ENCODE results near the gene INO80E. TPM values are rescaled to one million over a fixed set of nuclear protein-coding genes. Genes with fewer than 3 reads are reported as not detected.
"Not testable (repeated sequence)": the region's sequence is repeated elsewhere in the genome, so short reads cannot be mapped to it uniquely, and the experiment has no call there.

INO80E gene
- total RNA-seq, 1 donor from 2014 or later, result 31.3 TPM

DNA sequence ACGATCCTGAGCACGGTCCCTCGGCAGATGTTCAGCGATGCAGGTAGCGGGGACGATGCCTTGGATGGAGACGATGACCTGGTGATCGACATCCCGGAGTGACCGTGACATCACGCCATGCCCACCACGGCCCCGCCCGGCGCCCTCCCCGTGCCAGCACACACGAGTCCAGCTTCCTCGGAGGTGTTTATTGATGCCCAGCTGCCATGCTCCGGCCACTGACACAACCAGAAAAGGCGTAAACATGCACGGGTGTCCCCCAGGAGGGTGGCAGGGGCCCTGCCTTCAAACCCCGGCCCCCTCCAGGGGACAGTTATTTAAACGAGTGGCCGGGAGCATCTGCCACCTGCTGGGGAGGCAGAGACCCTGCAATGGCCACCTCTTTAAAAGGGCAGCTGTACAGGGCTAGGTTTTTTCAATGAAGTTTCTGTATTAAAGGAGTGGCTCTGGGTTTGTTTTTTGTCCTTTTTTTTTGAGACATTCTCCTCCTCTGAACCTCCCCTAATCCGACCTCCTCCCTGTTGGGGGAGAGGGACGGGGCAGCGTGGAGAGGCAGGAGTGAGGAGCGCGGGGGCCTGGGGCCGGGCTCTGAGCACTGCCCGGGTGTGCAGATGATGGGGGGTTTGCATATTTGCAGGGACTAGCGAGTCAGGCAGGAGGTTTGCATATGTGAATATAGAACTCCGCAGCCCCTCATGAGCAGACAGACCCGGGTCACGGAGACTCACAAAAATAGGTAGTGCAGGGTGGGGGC, 9.5 kb downstream of the INO80E start:
- intact Hi-C loops (cut with micrococcal nuclease), result no loop called here
- ATAC-seq, result peak; percentile 64
- peak; percentile 39 for DNase-seq

DNA sequence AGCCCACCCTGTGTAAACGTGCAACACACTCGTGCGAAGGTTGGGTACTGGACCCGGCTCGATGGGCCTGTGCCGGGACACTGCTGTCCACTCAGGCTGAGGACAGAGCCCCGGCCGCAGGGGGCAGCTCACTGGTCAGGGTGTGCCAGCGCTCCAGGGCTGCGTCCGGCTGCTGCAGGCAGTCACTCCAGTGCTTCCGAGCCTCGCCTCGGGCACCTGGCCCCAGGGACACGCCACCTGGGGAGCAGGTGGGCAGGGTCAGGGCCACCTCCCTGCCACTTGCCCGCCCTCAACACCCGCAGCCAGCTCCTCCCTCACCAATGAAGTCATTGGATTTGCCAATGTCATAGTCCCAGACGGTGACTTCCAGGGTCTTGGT, 10.0 kb downstream of the INO80E start:
- intact Hi-C loops (cut with micrococcal nuclease), result no loop called here
- ATAC-seq, result no peak

DNA sequence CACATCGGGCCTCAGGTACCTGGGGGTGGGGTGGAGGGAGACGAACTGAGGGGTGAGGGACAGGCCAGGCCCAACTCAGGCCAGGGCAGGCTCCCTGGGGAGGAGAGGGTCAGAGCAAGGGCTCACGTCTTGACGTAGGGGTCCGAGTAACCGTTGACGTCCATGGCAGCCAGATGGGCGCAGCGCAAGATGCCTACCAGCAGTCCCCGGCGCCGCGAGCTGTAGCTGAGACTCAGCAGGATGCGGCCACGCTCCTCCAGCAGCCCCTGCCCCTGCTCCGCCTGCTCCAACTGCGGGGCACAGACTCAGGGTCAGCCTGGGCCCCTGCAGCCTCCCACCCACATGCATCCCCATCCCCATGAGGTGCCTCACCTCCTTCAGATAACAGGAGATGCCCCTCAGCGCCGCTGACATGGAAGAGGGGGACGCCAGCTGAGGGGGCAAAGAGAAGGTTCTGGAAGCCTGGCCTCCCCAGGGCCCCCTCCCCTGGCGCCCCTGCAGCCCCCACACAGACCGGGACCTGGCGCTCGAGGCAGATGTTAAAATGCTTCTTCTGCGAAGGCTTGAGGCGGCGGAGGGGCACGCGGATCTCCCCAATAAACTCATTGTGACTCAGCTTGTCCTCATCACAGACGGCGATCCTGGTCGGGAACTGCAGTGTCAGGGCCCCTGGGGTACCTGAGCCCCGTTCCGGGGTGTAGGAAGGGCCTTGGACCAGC, 10.8 kb downstream of the INO80E start:
- ATAC-seq (no peak), DNase-seq (no peak)
- intact Hi-C loops (cut with micrococcal nuclease), result no loop called here

More for the DNA sequence above, 10.0 kb downstream of the INO80E start:
- DNase-seq, result no peak

DNA sequence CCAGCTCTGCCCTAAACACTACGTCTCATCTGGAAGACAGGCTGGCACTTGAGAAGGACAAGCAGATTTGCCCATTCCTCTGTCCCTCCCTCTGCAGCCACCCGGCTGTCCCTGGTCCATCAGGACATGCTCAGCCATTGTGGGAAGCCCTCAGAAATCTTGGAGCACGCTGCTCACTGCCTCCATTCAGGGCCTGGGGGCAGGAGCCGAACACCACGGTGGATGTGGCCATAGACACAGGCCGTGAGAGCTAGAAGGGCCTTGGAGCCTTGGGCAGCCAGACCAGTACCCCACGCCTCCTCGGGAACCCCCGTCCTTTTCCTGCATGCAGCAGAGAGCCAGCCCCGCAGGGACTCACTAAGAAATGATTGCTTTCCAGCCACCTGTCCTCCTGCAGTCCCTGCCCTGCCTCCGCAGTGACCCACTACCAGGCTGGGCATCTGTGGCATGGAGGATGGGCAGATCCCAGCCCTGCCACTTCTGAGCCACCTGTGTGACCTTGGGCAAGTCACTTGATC, 11.4 kb downstream of the INO80E start:
- peak; percentile 13 for DNase-seq
- no peak for ATAC-seq
- intact Hi-C loops (cut with micrococcal nuclease), result no loop called here

DNA sequence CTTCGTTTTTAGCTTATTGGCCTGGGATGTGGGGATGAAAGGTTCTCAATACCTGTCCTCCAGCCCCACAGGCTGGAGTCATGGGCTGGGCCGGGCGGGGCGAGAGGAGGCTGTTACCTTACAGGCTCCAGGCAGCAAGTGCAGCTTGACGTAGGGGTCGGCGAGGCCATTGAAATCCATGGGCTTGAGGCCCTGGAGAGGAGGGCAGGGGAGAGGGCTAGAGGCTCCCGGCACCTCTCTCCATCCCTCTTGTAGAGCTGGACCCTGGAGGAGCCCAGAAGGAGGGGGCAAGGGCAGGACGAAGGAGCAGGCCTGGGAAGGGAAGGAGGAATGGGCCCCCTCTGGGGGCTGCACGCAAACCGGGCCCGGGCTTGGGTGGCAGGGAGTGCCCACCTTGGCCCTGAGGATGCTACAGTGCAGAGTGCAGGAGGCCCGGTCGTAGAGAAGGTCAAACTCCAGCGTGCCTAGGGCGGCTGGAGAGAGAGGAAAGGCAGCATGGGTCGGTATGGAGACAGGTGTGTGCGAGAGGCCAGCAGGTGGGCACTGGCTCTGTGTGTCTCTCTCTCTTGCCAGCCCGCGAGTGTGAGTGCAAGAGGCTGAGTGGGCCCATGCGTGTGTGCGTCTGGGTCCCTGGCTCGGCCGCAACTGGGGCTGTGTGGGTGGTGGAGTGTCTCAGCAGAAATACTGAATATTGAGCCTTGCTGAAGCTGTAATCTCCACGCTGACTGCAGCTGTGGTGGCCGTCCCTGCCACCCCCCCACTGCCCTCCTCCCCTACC, 13.2 kb downstream of the INO80E start:
- intact Hi-C loops (cut with micrococcal nuclease), result no loop called here
- no peak for ATAC-seq
- DNase-seq, result no peak

DNA sequence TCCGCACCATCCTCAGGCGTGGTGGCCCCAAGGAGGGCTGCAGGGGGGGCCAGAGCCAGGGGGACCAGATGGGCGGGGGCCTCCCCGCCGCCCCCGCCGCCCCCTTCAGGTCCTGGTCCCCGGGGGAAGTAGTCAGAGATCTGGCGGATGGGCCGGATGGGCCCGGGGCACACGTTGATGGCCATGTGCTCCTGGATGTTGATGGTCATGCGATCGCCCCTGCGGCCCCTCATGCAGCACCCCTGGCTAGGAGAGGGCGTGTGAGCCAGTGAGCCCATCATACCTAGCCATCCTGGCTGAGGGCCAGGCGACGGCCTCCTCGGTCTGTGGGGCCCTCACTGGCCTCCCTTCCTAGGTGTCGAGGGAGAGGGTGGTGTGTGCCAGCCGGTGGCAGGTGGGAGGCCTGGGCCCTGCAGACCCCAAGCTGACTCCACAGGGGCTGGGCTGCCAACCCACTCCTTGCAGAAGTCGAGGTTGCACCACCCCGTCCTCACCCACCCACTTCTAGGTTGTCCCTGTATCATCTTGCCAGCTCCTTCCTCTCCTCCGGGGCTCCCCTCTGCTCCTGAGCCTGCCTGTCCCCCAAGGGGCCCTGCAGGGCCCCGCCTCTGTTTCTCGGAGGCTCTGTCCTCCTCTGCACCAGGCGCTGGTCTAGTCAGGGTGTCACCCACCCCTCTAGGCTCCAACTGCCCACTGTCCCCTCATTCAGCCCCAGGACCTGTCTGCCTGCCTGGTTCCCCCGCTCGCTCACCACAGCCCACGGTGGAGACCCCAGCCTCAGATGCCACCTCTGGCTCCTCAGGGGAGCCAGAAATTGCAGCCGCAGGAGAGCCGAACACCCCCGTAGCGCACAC, 14.2 kb downstream of the INO80E start:
- intact Hi-C loops (cut with micrococcal nuclease), result no loop called here
- DNase-seq, result no peak

DNA sequence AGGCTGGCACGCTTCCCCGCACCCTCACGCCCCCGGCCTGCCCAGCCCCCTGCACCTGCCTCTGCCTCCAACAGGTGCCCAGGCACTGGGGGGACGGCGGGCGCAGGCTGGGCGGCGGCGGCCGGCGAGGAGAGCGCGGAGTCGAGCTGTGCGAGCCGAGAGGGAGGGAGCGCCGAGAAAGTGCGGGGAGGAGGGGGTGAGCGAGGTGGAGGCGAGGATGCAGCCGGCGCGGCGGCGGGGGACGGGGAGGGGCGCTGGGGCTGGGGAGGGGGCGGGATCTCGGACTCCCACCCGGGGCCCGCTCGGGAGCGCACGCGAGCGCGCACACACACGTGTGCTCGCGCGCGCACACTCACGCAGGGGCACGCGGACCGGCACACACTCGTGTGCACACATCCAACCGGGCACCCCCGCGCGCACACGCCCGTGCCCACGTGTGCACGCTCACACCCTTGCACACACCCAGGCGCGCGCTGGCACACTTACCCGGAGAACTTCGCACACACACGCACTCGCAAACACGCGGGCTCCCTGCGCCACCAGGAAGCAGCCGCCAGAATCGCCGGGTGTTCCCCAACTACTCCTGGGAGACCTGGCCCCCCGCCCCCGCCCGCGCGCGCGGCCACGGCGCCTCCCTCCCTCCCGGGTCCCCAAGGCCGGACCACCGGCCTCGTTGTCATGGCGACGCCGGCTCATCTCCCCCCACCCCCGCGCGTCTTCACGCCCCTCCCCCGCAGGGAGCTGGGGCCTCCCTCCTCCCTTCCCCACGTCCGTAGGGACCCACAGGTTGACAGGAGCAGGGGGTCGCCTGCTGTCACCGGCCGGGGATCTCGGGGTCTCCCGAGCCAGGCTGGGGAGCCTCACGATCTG, 15.0 kb downstream of the INO80E start, which contains the start of gene DOC2A:
TSS of gene DOC2A (minus strand) at position 184 of the 870 bp plus-strand sequence. CDS start 805 bp downstream, outside the sequence.
- ATAC-seq, result no peak

More for the DNA sequence above, 14.2 kb downstream of the INO80E start:
- ATAC-seq, result no peak

DNA sequence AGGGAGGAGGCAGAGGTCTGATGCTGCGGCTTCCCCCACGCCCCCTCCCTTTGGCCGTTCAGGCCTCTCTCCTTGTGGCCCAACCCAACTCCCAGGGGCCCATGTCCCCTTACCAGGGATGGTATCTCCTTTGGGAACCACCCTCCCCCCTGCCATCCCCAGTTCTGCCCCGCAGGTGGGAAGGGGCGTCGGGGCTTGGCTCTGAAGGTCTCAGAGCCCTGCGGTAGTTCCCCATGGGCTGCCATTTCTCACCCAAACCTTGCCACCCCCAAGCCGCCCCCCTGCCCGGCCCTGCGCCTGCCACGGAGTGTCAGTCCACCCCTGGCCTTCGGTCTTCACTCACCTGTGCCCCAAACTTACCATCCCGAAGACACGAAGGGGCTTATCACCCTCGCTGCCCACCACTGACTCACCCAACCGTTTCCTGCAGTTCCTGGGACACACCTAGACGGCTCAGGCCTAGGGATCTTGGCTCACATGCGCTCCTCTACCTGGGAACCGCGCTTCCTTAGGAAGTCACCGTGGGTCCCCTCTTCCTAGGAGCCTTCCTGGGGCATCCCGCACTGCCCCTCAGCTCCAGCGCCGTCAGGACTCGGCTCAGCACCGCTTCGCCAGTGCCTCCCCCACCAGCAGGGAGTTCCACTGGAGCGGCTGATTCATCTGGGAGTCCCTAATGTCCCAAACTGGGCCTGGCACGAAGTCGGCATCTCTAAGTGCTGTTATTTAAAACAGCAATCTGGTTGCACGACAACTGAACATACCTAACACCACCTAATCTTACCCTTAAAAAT, 15.9 kb downstream of the INO80E start:
- intact Hi-C loops (cut with micrococcal nuclease), result no loop called here
- no peak for ATAC-seq
- DNase-seq, result no peak

More for the DNA sequence above, 15.0 kb downstream of the INO80E start, which contains the start of gene DOC2A:
- intact Hi-C loops (cut with micrococcal nuclease), result no loop called here
- no peak for DNase-seq

DNA sequence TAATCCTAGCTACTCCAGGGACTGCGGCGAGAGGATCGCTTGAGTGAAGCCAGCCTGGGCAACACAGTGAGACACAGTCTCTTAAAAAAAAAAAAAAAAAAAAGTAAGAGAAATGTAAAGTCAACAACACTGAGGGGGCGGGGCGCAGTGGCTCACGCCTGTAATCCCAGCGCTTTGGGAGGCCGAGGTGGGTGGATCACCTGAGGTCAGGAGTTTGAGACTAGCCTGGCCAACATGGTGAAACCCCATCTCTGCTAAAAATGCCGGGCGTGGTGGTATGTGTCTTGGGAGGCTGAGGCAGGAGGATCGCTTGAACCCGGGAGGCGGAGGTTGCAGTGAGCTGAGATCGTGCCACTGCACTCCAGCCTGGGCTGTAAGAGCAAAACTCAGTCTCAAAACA, 16.6 kb downstream of the INO80E start:
- intact Hi-C loops (cut with micrococcal nuclease); ATAC-seq; DNase-seq: not testable (repeated sequence)

DNA sequence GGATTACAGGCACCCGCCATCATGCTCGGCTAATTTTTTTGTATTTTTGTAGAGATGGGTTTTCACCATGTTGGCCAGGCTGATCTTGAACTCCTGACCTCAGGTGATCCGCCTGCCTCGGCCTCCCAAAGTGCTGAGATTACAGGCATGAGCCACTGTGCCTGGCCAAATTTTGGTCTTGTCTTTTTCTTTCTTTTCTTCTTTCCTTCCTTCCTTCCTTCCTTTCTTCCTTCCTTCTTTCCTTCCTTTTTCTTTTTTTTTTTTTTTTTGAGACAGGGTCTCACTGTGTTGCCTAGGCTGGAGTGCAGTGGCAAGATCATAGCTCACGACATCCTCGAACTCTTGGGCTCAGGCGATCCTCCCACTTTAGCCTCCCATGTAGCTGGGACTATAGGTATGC, 19.4 kb downstream of the INO80E start:
- intact Hi-C loops (cut with micrococcal nuclease); DNase-seq; ATAC-seq: not testable (repeated sequence)

DNA sequence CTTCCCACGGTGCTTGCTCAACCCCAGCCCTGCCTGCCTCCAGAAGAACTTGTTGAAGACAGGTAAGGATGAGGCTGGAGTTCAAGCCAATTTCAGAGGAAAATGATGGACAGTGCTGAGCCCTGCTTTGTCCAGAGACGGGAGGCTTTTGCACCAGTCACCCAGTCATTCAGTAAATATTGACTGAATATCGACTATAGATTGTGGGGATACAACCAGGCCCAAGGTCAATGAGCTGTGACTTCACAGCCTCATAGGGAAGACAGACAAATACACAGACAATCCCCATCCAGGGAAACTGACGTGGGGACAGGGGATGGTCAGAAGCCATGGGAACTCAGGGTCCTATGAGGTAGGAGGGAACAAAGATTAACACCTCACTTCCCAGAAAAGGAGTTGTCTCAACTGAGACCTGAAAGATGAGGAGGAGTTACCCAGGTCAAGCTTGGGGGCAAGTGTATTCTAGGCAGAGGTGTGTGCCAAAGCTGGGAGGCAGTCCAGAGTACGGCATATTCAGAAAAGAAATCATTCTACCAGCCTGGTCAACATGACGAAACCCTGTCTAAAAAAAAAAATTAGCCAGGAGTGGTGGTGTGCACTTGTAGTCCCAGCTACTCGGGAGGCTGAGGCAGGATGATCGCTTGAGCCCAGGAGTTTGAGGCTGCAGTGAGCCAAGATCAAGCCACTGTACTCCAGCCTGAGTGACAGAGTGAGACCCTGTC, 20.7 kb downstream of the INO80E start:
- ATAC-seq (no peak), DNase-seq (no peak)
- intact Hi-C loops (cut with micrococcal nuclease), result no loop called here

DNA sequence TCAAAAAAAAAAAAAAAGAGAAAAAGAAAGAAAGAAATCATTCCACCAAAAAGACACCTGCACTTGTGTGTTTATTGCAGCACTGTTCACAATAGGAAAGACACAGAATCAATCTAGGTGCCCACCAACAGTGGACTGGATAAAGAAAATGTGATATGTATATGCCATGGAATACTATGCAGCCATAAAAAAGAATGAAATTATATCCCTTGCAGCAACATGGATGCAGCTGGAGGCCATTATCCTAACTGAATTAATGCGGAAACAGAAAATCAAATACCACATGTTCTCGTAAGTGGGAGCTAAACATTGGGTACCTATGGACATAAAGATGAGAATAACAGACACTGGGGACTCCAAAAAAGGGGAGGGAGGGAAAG, 21.2 kb downstream of the INO80E start:
- no peak for ATAC-seq
- intact Hi-C loops (cut with micrococcal nuclease), result no loop called here

DNA sequence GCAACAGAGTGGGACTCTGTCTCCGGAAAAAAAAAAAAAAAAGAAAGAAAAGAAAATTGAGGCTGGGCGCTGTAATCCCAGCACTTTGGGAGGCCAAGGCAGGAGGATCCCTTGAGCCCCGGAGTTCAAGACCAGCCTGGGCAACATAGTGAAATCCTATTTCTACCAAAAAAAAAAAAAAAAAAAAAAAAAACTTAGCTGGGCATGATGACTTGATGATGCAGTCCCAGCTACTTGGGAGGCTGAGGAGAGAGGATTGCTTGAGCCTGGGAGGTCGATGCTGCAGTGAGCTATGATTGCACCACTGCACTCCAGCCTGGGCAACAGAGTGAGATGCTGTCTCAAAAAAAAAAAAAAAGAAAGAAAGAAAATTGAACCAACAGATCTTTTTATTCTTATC, 21.9 kb downstream of the INO80E start:
- intact Hi-C loops (cut with micrococcal nuclease); ATAC-seq: not testable (repeated sequence)
- peak; percentile 1 for DNase-seq

More for the DNA sequence above, 21.2 kb downstream of the INO80E start:
- no peak for DNase-seq

DNA sequence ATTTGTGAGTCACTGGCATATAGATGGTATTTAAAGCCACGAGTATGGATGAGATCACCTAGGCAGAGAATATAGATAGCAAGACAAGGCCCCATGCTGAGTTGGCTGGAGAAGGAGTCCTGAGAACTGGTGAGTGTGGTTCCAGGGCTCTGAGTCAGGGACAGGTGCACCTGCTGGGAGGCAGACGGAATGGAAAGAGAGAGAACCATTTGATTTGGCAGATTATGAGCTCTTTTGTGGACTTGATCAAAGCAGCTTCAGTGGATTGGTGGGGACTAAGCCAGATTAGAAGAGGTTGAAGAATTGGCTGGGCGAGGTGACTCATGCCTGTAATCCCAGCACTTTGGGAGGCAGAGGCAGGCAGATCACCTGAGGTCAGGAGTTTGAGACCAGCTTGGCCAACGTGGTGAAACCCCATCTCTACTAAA, 22.7 kb downstream of the INO80E start:
- no peak for ATAC-seq
- DNase-seq, result no peak
- intact Hi-C loops (cut with micrococcal nuclease), result no loop called here

DNA sequence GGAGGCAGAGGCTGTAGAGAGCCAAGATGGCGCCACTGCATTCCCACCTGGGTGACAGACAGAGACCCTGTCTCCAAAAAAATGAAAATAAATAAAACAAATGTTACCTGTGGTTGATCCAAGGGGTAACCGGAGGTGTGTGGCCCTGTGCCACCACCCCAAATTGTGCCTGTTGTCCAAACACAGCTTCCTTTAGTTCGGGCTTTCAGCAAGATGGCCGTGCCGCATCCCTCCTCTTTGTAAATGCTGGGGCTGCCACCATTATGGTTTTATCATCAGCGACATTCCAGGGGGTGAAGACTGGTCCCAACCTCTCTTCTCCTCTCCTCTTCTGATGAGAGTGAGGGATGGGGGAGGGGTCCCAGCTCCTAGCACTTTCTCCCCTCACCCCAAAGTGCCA, 26.8 kb downstream of the INO80E start, which contains the start of gene C16orf92:
TSS of gene C16orf92 (plus strand) at position 312 of the 400 bp plus-strand sequence. CDS start 143 bp downstream, outside the sequence.
- intact Hi-C loops (cut with micrococcal nuclease), result no loop called here
- ATAC-seq (no peak), DNase-seq (no peak)

DNA sequence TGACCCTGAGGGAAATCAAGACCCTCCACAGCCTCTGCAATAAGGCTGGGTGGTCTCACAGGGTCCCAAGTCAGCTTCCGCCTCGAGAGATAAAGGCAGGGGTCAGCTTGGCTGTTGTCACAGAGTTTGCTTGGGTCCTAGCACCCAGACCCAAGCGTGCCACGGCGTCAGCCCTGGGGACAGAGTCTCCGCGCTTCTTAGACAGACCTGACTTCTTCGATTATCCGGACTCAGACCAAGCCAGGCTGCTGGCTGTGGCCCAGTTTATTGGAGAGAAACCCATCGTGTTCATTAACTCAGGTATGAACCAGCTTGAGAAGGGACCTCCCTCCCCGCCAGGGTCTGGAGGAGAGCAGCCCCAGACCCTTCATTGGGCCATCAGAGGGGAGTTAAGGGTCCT, 27.5 kb downstream of the INO80E start:
- ATAC-seq (no peak), DNase-seq (no peak)
- intact Hi-C loops (cut with micrococcal nuclease), result no loop called here

Data from left ventricle myocardium superior (tissue), 1 donor.